GM10266 (cell line): ENCODE results near the gene CEP83.

Experiments
- DNase-seq: peaks from one replicate; pipeline ENCODE4 v3.0.0; 2012; ENCODE audit errors: extremely low spot score
- TF ChIP-seq, protein P1 (sequence below): IDR thresholded peaks from 2 replicates; pipeline ENCODE4 v1.5.1; 2012; ENCODE audit warnings: mild to moderate bottlenecking, low read depth; ENCODE audit not compliant: control insufficient read depth, insufficient read depth; ENCODE audit errors: missing control alignments

CEP83 gene

DNA sequence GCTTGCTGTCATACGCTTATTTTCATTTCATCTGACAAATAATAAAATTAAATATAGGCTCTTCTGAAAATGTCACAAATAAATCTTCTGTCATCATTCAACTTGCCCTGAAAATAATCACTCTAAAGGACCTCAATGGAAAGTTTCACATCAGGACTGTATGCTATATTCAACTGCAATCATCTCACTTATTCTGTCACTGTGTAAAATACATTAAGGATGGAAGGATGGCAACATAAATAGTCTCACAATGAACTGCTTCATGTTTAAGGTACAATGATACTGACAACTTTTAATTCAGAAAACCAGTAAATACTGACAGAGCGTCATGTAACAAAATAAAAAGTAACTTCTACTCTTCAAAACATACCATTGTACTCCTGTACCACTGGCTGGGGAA is 82.1 kb downstream of the CEP83 start:
- TF ChIP-seq, protein P1, sequence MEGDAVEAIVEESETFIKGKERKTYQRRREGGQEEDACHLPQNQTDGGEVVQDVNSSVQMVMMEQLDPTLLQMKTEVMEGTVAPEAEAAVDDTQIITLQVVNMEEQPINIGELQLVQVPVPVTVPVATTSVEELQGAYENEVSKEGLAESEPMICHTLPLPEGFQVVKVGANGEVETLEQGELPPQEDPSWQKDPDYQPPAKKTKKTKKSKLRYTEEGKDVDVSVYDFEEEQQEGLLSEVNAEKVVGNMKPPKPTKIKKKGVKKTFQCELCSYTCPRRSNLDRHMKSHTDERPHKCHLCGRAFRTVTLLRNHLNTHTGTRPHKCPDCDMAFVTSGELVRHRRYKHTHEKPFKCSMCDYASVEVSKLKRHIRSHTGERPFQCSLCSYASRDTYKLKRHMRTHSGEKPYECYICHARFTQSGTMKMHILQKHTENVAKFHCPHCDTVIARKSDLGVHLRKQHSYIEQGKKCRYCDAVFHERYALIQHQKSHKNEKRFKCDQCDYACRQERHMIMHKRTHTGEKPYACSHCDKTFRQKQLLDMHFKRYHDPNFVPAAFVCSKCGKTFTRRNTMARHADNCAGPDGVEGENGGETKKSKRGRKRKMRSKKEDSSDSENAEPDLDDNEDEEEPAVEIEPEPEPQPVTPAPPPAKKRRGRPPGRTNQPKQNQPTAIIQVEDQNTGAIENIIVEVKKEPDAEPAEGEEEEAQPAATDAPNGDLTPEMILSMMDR, result no peak
- no peak for DNase-seq

DNA sequence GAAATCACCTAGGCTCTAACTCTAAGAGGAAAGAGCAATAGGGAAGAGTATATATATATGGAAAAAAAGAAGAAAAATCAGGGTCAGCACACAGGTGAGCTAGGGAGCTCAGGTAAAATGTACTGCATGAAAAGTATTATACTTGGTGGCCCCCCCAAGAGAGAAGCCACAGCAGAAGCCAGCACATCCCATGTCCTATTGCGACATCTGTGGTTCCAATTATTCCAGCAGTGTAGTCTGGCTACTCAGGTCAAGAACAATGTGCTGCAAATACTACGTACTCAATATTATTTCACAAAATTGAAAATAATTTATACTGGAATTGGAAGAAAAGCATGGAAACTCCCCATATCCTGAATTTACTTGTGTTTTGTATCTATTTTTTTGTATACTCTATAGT is 85.5 kb downstream of the CEP83 start:
- no peak for DNase-seq
- TF ChIP-seq, protein P1, result no peak

DNA sequence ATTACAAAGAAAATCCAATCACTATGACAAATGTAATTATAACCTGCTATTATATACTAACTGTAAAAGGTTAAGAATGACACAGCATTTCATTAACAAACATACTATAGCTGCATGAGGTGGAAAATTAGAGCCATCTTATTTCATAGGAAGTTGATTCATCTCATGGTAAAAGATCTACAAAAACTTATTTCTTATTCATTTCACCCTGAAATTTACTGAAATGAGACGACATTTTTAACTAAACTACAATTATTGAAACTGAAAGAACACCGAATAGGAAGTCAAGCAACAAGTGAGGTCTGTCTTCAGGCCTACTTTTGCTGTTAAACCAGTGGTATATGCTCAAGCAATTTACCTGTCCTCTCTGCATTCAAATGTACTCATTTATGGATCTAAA is 87.2 kb downstream of the CEP83 start:
- peak; percentile 31 for DNase-seq
- TF ChIP-seq, protein P1, result no peak

DNA sequence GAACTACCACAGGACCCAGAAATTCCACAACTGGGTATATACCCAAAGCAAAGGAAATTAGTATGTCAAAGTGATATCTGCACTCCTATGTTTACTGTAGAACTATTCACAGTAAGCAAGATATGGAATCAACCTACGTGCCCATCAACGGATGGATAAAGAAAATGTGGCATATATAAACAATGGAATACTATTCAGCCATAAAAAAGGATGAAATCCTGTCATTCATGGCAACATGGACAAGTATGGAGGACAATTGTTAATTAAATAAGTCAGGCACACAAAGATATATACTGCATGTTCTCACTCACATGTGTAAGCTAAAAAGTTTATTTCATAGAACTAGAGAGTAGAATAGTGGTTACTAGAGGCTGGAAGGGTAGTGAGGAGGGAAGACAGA is 97.0 kb downstream of the CEP83 start:
- no peak for DNase-seq
- TF ChIP-seq, protein P1, result no peak

DNA sequence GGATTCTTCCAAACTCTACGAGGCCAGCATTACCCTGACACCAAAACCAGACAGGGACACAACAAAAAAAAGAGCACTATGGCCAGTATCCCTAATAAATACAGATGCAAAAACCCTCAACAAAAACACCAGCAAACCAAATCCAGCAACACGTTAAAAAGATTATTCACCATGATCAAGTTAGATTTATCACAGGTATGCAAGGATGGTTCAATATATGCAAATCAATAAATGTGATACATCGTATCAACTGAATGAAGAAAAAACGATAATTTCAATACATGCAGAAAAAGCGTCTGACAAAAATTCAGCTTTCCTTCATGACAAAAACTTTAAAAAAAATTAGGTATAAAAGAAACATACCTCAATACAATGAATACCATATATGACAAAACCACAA is 99.9 kb downstream of the CEP83 start:
- TF ChIP-seq, protein P1, result no peak
- DNase-seq, result no peak

DNA sequence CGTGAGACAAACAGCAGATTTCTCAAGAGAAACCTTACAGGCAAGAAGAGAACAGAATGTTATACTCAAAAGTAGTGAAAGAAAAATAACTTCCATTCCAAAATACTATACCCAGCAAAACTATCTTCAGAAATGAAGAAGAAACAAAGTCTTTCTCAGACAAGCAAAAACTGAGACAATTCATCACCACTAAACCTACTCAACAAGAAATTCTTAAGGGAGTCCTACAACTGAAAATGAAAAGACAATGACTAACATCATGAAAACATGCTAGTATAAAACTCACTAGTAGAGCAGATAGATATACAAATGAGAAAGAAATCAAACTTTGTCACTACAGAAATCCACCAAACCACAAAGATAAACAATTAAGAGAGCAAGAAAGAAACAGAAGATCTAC is 106.5 kb downstream of the CEP83 start:
- TF ChIP-seq, protein P1, result no peak
- no peak for DNase-seq

DNA sequence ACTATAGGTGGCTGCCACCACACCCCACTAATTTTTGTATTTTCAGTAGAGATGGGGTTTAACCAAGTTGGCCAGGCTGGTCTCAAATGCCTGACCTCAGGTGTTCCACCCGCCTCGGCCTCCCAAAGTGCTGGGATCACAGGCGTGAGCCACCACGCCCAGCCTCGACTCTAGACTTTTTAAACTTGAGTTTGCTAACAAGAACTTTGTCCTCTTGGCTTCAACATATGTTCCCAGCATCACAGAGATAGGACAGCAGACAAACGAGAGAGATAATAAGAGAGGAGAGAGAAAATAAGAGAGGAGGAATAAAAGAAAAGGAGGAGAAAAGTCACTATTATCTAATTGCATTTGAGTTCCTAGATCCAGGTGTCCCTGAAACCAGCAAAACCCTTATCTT is 119.1 kb downstream of the CEP83 start:
- TF ChIP-seq, protein P1, result no peak
- DNase-seq, result no peak
